HUES6 (cell line): ENCODE data around the gene RAC3.

Experiments used
- H3K27ac ChIP-seq: 2 replicates; pipeline ENCODE4 v1.7.0; 2013; ENCODE audit warnings: low read depth, mild to moderate bottlenecking, low read length, inconsistent platforms
- H3K27me3 ChIP-seq: 2 replicates; pipeline ENCODE4 v1.6.1; 2013; ENCODE audit warnings: low read length; ENCODE audit not compliant: control insufficient read depth, insufficient read depth
- H3K36me3 ChIP-seq: 2 replicates; pipeline ENCODE4 v1.6.1; 2013; ENCODE audit warnings: low read length; ENCODE audit not compliant: control insufficient read depth, insufficient read depth
- H3K4me1 ChIP-seq: 2 replicates; pipeline ENCODE4 v1.6.1; 2013; ENCODE audit warnings: low read length; ENCODE audit not compliant: control insufficient read depth, insufficient read depth
- H3K4me3 ChIP-seq: 2 replicates; pipeline ENCODE4 v1.5.1; 2013; ENCODE audit warnings: low read depth, low read length
- H3K9ac ChIP-seq: one replicate; pipeline ENCODE4 v1.6.1; 2013; ENCODE audit warnings: mild to moderate bottlenecking, low read length
- H3K9me3 ChIP-seq: 2 replicates; pipeline ENCODE4 v1.6.1; 2013; ENCODE audit warnings: low read depth, low read length; ENCODE audit not compliant: control insufficient read depth, insufficient read depth

The RAC3 gene

DNA sequence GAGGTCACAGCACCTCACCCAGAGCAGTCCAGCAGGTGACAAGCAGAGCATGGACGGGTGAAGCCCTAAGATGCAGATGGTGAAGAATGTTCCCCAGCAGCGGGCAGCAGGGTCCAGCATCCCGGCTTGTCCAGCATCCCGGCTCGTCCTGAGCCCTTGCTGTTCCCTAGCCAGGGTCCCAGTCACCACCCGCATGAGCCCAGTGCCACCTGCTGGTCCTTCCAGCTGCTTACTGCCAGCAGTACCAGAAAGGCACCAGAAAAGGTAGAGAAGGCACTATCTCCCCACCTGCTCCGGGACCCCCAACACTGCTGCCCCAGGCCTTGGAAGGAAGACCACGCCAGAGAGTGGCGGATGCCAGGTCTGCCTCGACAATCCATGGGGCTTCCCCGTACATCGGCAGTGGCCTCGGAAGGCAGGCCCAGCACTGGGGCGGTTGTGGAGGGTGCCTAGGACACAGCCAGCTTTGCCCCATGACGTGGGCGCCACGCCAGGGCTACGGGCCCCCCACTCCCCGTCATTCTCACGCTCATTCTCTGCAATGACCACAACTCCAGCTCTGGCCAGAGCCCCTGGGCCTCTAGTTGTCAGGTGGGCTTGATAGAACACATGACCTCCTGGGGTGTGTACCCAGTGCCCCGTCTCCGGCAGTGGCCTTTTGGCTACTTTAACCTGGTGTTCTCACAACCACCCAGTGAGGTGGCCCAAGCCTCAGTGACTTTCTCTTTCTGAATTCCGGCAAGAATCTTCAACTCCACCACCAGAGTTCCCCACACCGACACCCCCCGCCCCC lies 10.2 kb upstream of the RAC3 start:
- Histone ChIP-seq H3K4me1 (peaks cover 19% of the 10 kb centered on the region), H3K27me3 (no peaks in the 10 kb centered on the region), H3K27ac (no peak overlapping the region), H3K9ac (peak overlapping the region; percentile 89), H3K36me3 (peaks cover 18% of the 10 kb centered on the region; the same call in 1 of the 2 replicates), H3K4me3 (peak overlapping the region; percentile 98), H3K9me3 (no peaks in the 10 kb centered on the region)

- peaks cover 20% of the 10 kb centered on the region for H3K36me3 ChIP-seq
- peak overlapping the region; percentile 98 for H3K4me3 ChIP-seq
Measured at GRCh38 chr17:82021900-82022309, 9.6 kb upstream of the RAC3 start.

GRCh38 chr17:82022310-82022980 lies 9.0 kb upstream of the RAC3 start, which contains the start of gene CENPX:
Gene CENPX, minus strand, starts transcription at chr17:82022878. Its CDS starts 17 bp downstream, at chr17:82022861.
- Histone ChIP-seq H3K4me3 (peak within 1 kb of the TSS; percentile 98), H3K27ac (peak within 1 kb of the TSS; percentile 78; the same call in 1 of the 2 replicates), H3K9me3 (no peaks in the 10 kb centered on the region), H3K36me3 (peaks cover 22% of the 10 kb centered on the region), H3K4me1 (peaks cover 19% of the 10 kb centered on the region), H3K9ac (peak within 1 kb of the TSS; percentile 89), H3K27me3 (no peaks in the 10 kb centered on the region)

More at GRCh38 chr17:82021900-82022309, 9.6 kb upstream of the RAC3 start:
- Histone ChIP-seq H3K9ac (peak overlapping the region; percentile 89), H3K9me3 (no peaks in the 10 kb centered on the region), H3K4me1 (peaks cover 19% of the 10 kb centered on the region), H3K27me3 (no peaks in the 10 kb centered on the region), H3K27ac (peak overlapping the region; percentile 78; the same call in 1 of the 2 replicates)

- peak within 1 kb of the TSS; percentile 78; the same call in 1 of the 2 replicates for H3K27ac ChIP-seq
- peaks cover 19% of the 10 kb centered on the region for H3K4me1 ChIP-seq
- H3K9me3 ChIP-seq, result no peaks in the 10 kb centered on the region
- peaks cover 24% of the 10 kb centered on the region for H3K36me3 ChIP-seq
- H3K9ac ChIP-seq, result peak within 1 kb of the TSS; percentile 89
- no peaks in the 10 kb centered on the region for H3K27me3 ChIP-seq
- peak within 1 kb of the TSS; percentile 98 for H3K4me3 ChIP-seq
Measured at GRCh38 chr17:82022981-82023446, 8.5 kb upstream of the RAC3 start, which contains the start of gene LRRC45. Gene LRRC45, plus strand, starts transcription at chr17:82023305. Its CDS starts 339 bp downstream, at chr17:82023644.

DNA sequence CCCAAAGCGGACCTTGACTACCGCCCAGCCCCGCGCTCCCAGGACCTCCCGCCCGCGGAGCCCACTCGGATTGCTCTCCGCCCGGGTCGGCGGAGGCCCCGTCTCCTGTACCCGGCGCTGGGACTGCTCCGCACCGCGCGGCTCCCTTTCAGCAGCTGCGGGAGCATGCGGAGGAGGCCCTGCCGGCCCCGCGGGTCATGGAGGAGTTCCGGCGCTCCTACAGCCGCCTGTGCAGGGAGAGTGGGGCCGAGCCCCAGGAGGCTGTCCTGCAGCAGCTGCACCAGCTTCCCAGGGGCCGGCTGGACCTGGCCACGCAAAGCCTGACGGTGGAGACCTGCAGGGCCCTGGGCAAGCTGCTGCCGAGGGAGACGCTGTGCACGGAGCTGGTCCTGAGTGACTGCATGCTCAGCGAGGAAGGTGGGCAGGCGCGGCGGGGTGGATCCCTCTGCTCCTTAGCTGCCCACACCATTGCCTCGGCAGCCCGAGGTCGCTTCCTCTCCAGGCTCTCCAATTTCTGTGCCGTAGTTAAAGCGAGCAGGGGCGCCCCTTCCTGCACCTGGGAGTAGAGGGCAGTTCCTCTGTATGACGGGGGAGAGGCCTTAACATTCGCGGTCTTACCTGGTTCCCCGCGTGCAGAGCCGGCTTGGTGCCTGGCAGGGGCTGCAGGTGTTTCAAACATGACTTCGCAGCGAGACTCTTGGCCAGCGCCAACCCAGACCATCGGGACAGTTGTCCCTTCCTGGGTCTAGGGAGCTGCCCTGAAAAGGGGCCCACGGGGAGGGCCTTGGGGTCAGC lies 7.8 kb upstream of the RAC3 start:
- Histone ChIP-seq H3K27ac (no peak overlapping the region), H3K4me3 (peak overlapping the region; percentile 94), H3K9ac (peak overlapping the region; percentile 72), H3K9me3 (no peaks in the 10 kb centered on the region), H3K36me3 (peaks cover 24% of the 10 kb centered on the region), H3K27me3 (no peaks in the 10 kb centered on the region), H3K4me1 (peaks cover 19% of the 10 kb centered on the region)

- Histone ChIP-seq H3K9ac (no peak overlapping the region), H3K27ac (no peak overlapping the region), H3K27me3 (no peaks in the 10 kb centered on the region), H3K4me1 (peaks cover 19% of the 10 kb centered on the region), H3K36me3 (peaks cover 28% of the 10 kb centered on the region), H3K9me3 (no peaks in the 10 kb centered on the region), H3K4me3 (no peak overlapping the region)
Measured at GRCh38 chr17:82024859-82025258, 6.6 kb upstream of the RAC3 start.

DNA sequence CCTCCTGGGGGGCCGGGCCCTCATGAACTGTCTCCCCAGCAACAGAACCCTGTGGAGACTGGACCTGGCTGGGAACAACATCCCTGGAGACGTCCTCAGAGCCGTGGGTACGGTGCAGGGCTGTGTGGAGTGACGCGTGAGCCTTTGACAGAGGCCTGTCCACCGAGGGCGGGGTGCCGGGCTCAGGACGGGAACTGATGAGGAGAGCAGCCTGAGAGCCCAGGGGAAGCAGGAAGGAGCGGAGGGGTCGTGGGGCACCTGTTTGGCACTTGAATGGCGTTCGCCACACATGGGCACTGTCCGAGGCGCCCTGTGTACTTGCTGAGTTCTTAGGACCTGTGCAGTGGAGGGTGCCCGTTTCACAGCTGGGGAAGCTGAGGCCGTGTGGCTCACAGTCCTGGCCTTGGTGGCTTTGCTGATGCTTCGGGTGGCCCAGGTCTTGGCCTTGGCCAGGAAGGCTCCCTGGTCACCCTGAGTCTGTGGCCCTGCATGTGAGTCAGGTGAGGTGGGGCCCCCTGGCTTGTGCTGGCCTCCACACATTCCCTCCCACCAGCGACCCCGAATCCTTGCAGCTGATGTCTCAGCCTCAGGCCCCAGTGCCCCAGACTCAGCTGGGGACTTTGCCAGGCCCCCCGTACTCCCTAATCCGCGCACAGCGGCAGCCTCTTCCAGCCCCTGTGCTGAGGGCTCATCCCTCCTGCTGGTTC lies 5.9 kb upstream of the RAC3 start:
- no peak overlapping the region for H3K9ac ChIP-seq
- no peaks in the 10 kb centered on the region for H3K9me3 ChIP-seq
- H3K27ac ChIP-seq, result no peak overlapping the region
- no peaks in the 10 kb centered on the region for H3K27me3 ChIP-seq
- H3K4me3 ChIP-seq, result no peak overlapping the region
- peaks cover 16% of the 10 kb centered on the region for H3K4me1 ChIP-seq
- peaks cover 28% of the 10 kb centered on the region for H3K36me3 ChIP-seq

- Histone ChIP-seq H3K9me3 (no peaks in the 10 kb centered on the region), H3K4me3 (no peak overlapping the region), H3K36me3 (peaks cover 28% of the 10 kb centered on the region), H3K27me3 (no peaks in the 10 kb centered on the region), H3K4me1 (peaks cover 16% of the 10 kb centered on the region), H3K9ac (no peak overlapping the region), H3K27ac (no peak overlapping the region)
Measured at GRCh38 chr17:82028246-82028645, 3.2 kb upstream of the RAC3 start.

GRCh38 chr17:82028966-82029365 lies 2.5 kb upstream of the RAC3 start:
- H3K4me1 ChIP-seq, result peaks cover 13% of the 10 kb centered on the region
- H3K9ac ChIP-seq, result no peak overlapping the region
- no peaks in the 10 kb centered on the region for H3K9me3 ChIP-seq
- H3K4me3 ChIP-seq, result no peak overlapping the region
- no peak overlapping the region for H3K27ac ChIP-seq
- no peaks in the 10 kb centered on the region for H3K27me3 ChIP-seq
- peaks cover 28% of the 10 kb centered on the region for H3K36me3 ChIP-seq

DNA sequence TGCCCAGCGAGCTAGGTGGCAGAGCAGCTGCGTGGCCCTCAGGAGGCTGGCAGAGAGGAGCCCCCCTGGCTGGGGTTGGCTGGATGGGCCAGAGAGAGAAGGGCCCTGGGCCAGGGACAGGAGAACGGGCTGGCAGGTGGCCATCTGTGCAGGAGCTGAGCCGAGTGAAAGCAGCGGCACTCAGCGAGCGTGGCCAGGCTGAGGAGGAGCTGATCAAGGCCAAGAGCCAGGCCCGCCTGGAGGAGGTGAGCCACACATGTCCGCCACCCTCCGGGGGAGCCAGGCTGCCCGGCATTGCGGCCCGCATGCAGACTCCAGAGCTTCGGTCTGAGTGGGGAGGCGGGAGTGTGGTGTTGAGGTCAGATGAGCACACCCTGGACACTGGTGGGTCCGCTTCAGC lies 2.1 kb upstream of the RAC3 start:
- Histone ChIP-seq H3K4me3 (no peak overlapping the region), H3K27ac (no peak overlapping the region), H3K9me3 (no peaks in the 10 kb centered on the region), H3K36me3 (peaks cover 28% of the 10 kb centered on the region), H3K4me1 (peaks cover 13% of the 10 kb centered on the region), H3K27me3 (no peaks in the 10 kb centered on the region), H3K9ac (no peak overlapping the region)
